Fibroblast of the aortic adventitia (primary cell): Measurements from ENCODE around the gene CYB5R4. TPM values are rescaled to one million over a fixed set of nuclear protein-coding genes. Genes with fewer than 3 reads are reported as not detected.

Source experiments
- DNase-seq: peaks from one replicate; pipeline ENCODE4 v3.0.0-alpha.2; 2010; ENCODE audit warnings: low read depth
- H3K4me3 ChIP-seq: 2 replicates; pipeline ENCODE4 v1.5.1; 2011; ENCODE audit warnings: low read depth, mild to moderate bottlenecking, control low read depth, low read length, moderate library complexity
- total RNA-seq: library from RNA; depleted of rRNA; stranded (reverse); fragments of >200 nt; gene quantifications from 2 replicates; pipeline ENCODE4 v1.2.3, GENCODE V29; 2012; ENCODE audit warnings: low replicate concordance
- TF ChIP-seq, protein P1 (sequence below): IDR thresholded peaks from 2 replicates; pipeline ENCODE4 v1.5.1; 2011; ENCODE audit warnings: mild to moderate bottlenecking, low read length, control low read depth, inconsistent platforms; ENCODE audit not compliant: insufficient read depth

Gene CYB5R4
- total RNA-seq, 1 donor: 7.2 TPM

DNA sequence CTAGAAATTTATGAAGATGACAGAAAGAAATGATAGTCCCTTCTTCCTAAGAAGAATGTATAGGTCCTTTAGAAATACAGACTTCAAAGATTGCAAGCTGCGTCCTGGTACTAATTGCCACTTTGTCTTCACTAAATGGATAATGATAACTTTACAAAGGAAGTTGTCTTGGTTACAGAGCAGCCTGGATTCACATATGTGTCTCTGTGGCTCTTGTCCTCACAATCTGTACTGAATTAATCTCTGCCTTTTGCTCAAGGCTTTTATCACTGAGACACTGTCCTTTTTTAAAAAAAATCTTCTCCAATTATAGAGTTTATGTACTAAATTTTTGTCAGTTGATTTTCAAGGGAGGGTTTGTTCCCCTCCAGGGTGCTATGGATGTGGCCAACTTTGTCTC lies 156.5 kb downstream of the CYB5R4 start:
- no peak for DNase-seq
- TF ChIP-seq, protein P1, sequence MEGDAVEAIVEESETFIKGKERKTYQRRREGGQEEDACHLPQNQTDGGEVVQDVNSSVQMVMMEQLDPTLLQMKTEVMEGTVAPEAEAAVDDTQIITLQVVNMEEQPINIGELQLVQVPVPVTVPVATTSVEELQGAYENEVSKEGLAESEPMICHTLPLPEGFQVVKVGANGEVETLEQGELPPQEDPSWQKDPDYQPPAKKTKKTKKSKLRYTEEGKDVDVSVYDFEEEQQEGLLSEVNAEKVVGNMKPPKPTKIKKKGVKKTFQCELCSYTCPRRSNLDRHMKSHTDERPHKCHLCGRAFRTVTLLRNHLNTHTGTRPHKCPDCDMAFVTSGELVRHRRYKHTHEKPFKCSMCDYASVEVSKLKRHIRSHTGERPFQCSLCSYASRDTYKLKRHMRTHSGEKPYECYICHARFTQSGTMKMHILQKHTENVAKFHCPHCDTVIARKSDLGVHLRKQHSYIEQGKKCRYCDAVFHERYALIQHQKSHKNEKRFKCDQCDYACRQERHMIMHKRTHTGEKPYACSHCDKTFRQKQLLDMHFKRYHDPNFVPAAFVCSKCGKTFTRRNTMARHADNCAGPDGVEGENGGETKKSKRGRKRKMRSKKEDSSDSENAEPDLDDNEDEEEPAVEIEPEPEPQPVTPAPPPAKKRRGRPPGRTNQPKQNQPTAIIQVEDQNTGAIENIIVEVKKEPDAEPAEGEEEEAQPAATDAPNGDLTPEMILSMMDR: no peak
- no peak overlapping the region for H3K4me3 ChIP-seq

Other genes with a start within 250 kb of the CYB5R4 start
- 0.36 TPM in 1 of 2 replicates, not detected in the other for gene SNAP91, start 150.6 kb upstream of the CYB5R4 start, total RNA-seq
- gene RIPPLY2, start 6.3 kb upstream of the CYB5R4 start, total RNA-seq: not detected in 2 replicates
- gene MRAP2, start 174.1 kb downstream of the CYB5R4 start, total RNA-seq: 0.33 and 5.8 TPM in 2 replicates